H1 (cell line): ENCODE data around the gene MTF1. TPM values are rescaled to one million over a fixed set of nuclear protein-coding genes. Genes with fewer than 3 reads are reported as not detected.

Experiments used
- CTCF ChIA-PET: fragments of 300-600 bp; sonication (Branson Sonifier 250); formaldehyde crosslinking; loops from one replicate; lab custom pipeline; 2021; ENCODE audit not compliant: partially characterized antibody; lab: Charles Lee
- POLR2A ChIA-PET: fragments of 300-600 bp; sonication (Branson Sonifier 250); formaldehyde crosslinking; loops from one replicate; lab custom pipeline; 2021; ENCODE audit warnings: inconsistent platforms; ENCODE audit not compliant: partially characterized antibody; lab: Charles Lee
- DNase-seq, 2 experiments: peaks; one replicate each; pipeline versions ENCODE4 v3.0.0 to v3.0.0-alpha.2; 2010 to 2022; ENCODE audit warnings: low spot score in 2 of 2, low read depth in 1 of 2, mixed read lengths in 1 of 2
- FAIRE-seq: peaks from 2 replicates; lab custom pipeline; 2011; peaks lifted over from hg19 to GRCh38; lab: Jason Lieb, UNC
- H2AFZ ChIP-seq: 2 replicates; pipeline ENCODE4 v1.8.1; 2012; ENCODE audit warnings: low read length, inconsistent platforms
- H2AK5ac ChIP-seq: 2 replicates; pipeline ENCODE4 v1.6.1; 2013; ENCODE audit warnings: low read depth, low read length
- H2BK120ac ChIP-seq: replicated peaks from 2 replicates; pipeline ENCODE3; 2013; ENCODE audit warnings: low read depth, low read length, inconsistent platforms
- H2BK12ac ChIP-seq: 2 replicates; pipeline ENCODE4 v1.6.1; 2013; ENCODE audit warnings: low read depth, low read length
- H2BK15ac ChIP-seq: 2 replicates; pipeline ENCODE4 v1.6.1; 2013; ENCODE audit warnings: low read length
- H2BK20ac ChIP-seq: 2 replicates; pipeline ENCODE4 v1.6.1; 2013; ENCODE audit warnings: low read length
- H2BK5ac ChIP-seq: 2 replicates; pipeline ENCODE4 v1.6.1; 2013; ENCODE audit warnings: low read depth, low read length
- H3K14ac ChIP-seq: 2 replicates; pipeline ENCODE4 v1.6.1; 2013; ENCODE audit warnings: inconsistent platforms; ENCODE audit not compliant: insufficient read length
- H3K18ac ChIP-seq: 2 replicates; pipeline ENCODE4 v1.6.1; 2013; ENCODE audit warnings: low read length; ENCODE audit errors: extremely low read depth
- H3K23ac ChIP-seq: 2 replicates; pipeline ENCODE4 v1.6.1; 2013; ENCODE audit warnings: inconsistent platforms; ENCODE audit not compliant: insufficient read length
- H3K23me2 ChIP-seq: 2 replicates; pipeline ENCODE4 v1.6.1; 2013; ENCODE audit warnings: low read depth, low read length
- H3K27ac ChIP-seq: 2 replicates; pipeline ENCODE4 v1.6.1; 2011; ENCODE audit warnings: low read depth, low read length, inconsistent platforms
- H3K27me3 ChIP-seq, 4 experiments: replicated peaks in 1 of 4; 1 replicate in 1 of 4; 2 replicates in 3 of 4; pipeline versions ENCODE4 v1.6.1 to v1.8.1; 2011 to 2013; ENCODE audit warnings: low read length in 3 of 4, mild to moderate bottlenecking in 3 of 4, inconsistent platforms in 2 of 4, mixed read lengths in 2 of 4, moderate library complexity in 1 of 4; ENCODE audit not compliant: control insufficient read depth in 3 of 4, insufficient read depth in 3 of 4; ENCODE audit errors: extremely low read depth in 1 of 4
- H3K36me3 ChIP-seq, 4 experiments: 2 replicates each; pipeline versions ENCODE4 v1.6.1 to v1.8.1; 2011 to 2013; ENCODE audit warnings: mild to moderate bottlenecking in 4 of 4, low read length in 3 of 4, moderate library complexity in 2 of 4, control low read depth in 1 of 4, inconsistent platforms in 1 of 4; ENCODE audit not compliant: insufficient read depth in 4 of 4, control insufficient read depth in 2 of 4
- H3K4ac ChIP-seq: replicated peaks from 2 replicates; pipeline ENCODE3; 2013; ENCODE audit warnings: low read length, low read depth, mixed read lengths, inconsistent platforms; ENCODE audit not compliant: insufficient read length
- H3K4me1 ChIP-seq, 4 experiments: replicated peaks in 1 of 4; 1 replicate in 1 of 4; 2 replicates in 3 of 4; pipeline versions ENCODE4 v1.6.1 to v1.8.1; 2011 to 2013; ENCODE audit warnings: low read length in 3 of 4, inconsistent platforms in 2 of 4, mixed read lengths in 1 of 4; ENCODE audit not compliant: insufficient read depth in 4 of 4, control insufficient read depth in 3 of 4
- H3K4me2 ChIP-seq, 2 experiments: 2 replicates each; pipeline versions ENCODE4 v1.6.1 to v1.8.1; 2011 to 2013; ENCODE audit warnings: low read depth in 2 of 2, low read length in 2 of 2, control low read depth in 1 of 2, inconsistent platforms in 1 of 2, mild to moderate bottlenecking in 1 of 2; ENCODE audit not compliant: insufficient read depth in 1 of 2
- H3K4me3 ChIP-seq, 4 experiments: fragments of 200-600, 300-600 bp in 1 of 4; sonication (generic), shearing (Covaris generic), sonication (Bioruptor Twin) in 1 of 4; 2 replicates each; pipeline versions ENCODE4 v1.5.1 to v1.8.1; 2011 to 2016; ENCODE audit warnings: low read length in 4 of 4, low read depth in 3 of 4, control low read depth in 2 of 4, inconsistent platforms in 2 of 4, mild to moderate bottlenecking in 2 of 4, mixed read lengths in 1 of 4, moderate library complexity in 1 of 4; ENCODE audit not compliant: insufficient read depth in 2 of 4; ENCODE audit errors: extremely low read depth in 1 of 4
- H3K56ac ChIP-seq: replicated peaks from 2 replicates; pipeline ENCODE3; 2013; ENCODE audit warnings: low read depth, mild to moderate bottlenecking, mixed read lengths, low read length, inconsistent platforms; ENCODE audit not compliant: insufficient read length
- H3K79me1 ChIP-seq: 2 replicates; pipeline ENCODE4 v1.6.1; 2013; ENCODE audit warnings: low read depth, low read length, control low read depth
- H3K79me2 ChIP-seq, 2 experiments: 2 replicates each; pipeline versions ENCODE4 v1.6.1 to v1.8.1; 2012 to 2013; ENCODE audit warnings: low read length in 2 of 2, mild to moderate bottlenecking in 2 of 2, inconsistent platforms in 1 of 2; ENCODE audit not compliant: insufficient read depth in 2 of 2, control insufficient read depth in 1 of 2
- H3K9ac ChIP-seq, 4 experiments: replicated peaks in 1 of 4; 1 replicate in 1 of 4; 2 replicates in 3 of 4; pipeline versions ENCODE4 v1.6.1 to v1.8.1; 2011 to 2013; ENCODE audit warnings: low read depth in 3 of 4, low read length in 3 of 4, control low read depth in 2 of 4, mild to moderate bottlenecking in 2 of 4, moderate library complexity in 2 of 4, inconsistent platforms in 1 of 4; ENCODE audit errors: extremely low read depth in 1 of 4
- H3K9me3 ChIP-seq, 2 experiments: 2 replicates each; pipeline versions ENCODE4 v1.6.1 to v1.8.1; 2012 to 2013; ENCODE audit warnings: mild to moderate bottlenecking in 2 of 2, moderate library complexity in 2 of 2, control low read depth in 1 of 2, inconsistent platforms in 1 of 2, low read depth in 1 of 2, low read length in 1 of 2, mixed read lengths in 1 of 2; ENCODE audit not compliant: insufficient read depth in 2 of 2
- H4K20me1 ChIP-seq, 2 experiments: replicated peaks in 1 of 2; 2 replicates each; pipeline versions ENCODE3 to v1.8.1; 2011 to 2013; ENCODE audit warnings: inconsistent platforms in 2 of 2, low read length in 2 of 2, mild to moderate bottlenecking in 1 of 2; ENCODE audit not compliant: insufficient read depth in 2 of 2, control insufficient read depth in 1 of 2
- H4K5ac ChIP-seq: 2 replicates; pipeline ENCODE4 v1.6.1; 2013; ENCODE audit warnings: low read length, low read depth, mixed read lengths, inconsistent platforms; ENCODE audit not compliant: insufficient read length
- H4K8ac ChIP-seq: 2 replicates; pipeline ENCODE4 v1.8.0; 2013; ENCODE audit warnings: mild to moderate bottlenecking, moderate library complexity, low read length, inconsistent platforms; ENCODE audit not compliant: insufficient read depth; ENCODE audit errors: extremely low read depth
- H4K91ac ChIP-seq: replicated peaks from 2 replicates; pipeline ENCODE3; 2013; ENCODE audit warnings: low read length, mixed read lengths, inconsistent platforms; ENCODE audit not compliant: insufficient read length
- BCL11A ChIP-seq, 2 experiments: IDR thresholded peaks; one replicate each; pipeline ENCODE4 v1.6.1; 2011; ENCODE audit warnings: low read depth in 2 of 2, low read length in 2 of 2, mild to moderate bottlenecking in 2 of 2
- EGR1 ChIP-seq: IDR thresholded peaks from 2 replicates; pipeline ENCODE4 v1.6.1; 2011; ENCODE audit warnings: low read depth, low read length, borderline replicate concordance
- RAD21 ChIP-seq, 2 experiments: IDR thresholded peaks in 1 of 2; conservative IDR thresholded peaks in 1 of 2; 2 replicates each; pipeline ENCODE4 v1.6.1; 2011; ENCODE audit warnings: low read depth in 2 of 2, low read length in 2 of 2, improper control_type of control experiment in 1 of 2, inconsistent platforms in 1 of 2, mild to moderate bottlenecking in 1 of 2, moderate library complexity in 1 of 2
- SP1 ChIP-seq: IDR thresholded peaks from 2 replicates; pipeline ENCODE4 v1.6.1; 2011; ENCODE audit warnings: low read depth, low read length
- TCF12 ChIP-seq: IDR thresholded peaks from 2 replicates; pipeline ENCODE4 v1.6.1; 2011; ENCODE audit warnings: low read depth, mild to moderate bottlenecking, low read length
- WGBS, 2 experiments: shearing (Covaris generic) in 1 of 2; methylation state at CpG; one replicate each; pipeline versions ENCODE4 v1.1.6 to v1.1.7; 2013 to 2015; ENCODE audit warnings: low lambda C conversion rate in 2 of 2, mixed read lengths in 2 of 2, inconsistent platforms in 1 of 2, low coverage in 1 of 2, missing lambda C conversion rate in 1 of 2; ENCODE audit not compliant: insufficient replicate concordance in 2 of 2, insufficient coverage in 1 of 2, insufficient read length in 1 of 2; ENCODE audit errors: extremely low coverage in 1 of 2, missing lambda C conversion rate in 1 of 2; 5-methylcytosine and 5-hydroxymethylcytosine counted together
- polyA plus RNA-seq, 7 experiments: library from polyadenylated mRNA; depleted of rRNA in 3 of 7; stranded (reverse) in 5 of 7; unstranded in 2 of 7; fragments of >200 nt in 5 of 7; fragments of 200-250 nt in 2 of 7; gene quantifications; 1 replicate in 5 of 7; 2 replicates in 1 of 7; 4 replicates in 1 of 7; pipeline versions ENCODE4 v1.2.1 to v1.2.3, GENCODE V29; 2011 to 2013; ENCODE audit warnings: missing spikeins in 2 of 7, mixed read lengths in 2 of 7
- total RNA-seq: library from RNA; stranded (reverse); fragmentation: NEBNext Ultra II Directional; extraction: Animal tissue kit (Norgen Biotek cat#: 25700); gene quantifications from 2 replicates; pipeline ENCODE4 v1.2.1, GENCODE V29; 2021

Gene MTF1
- total and polyA plus RNA-seq, 2 of the 8 experiments (the other 6 are each of a cell fraction or from before 2014, with no cell fraction given), result 4.0 to 15.5 TPM

- no peak overlapping the region for H2BK20ac ChIP-seq
- H2BK5ac ChIP-seq, result no peak overlapping the region
- H3K4me2 ChIP-seq, result peak overlapping the region; percentile 80 to 87
- H3K56ac ChIP-seq, result no peak overlapping the region
- no peak for FAIRE-seq
- no peak overlapping the region for H2BK15ac ChIP-seq
- no peak overlapping the region for H4K8ac ChIP-seq
- H3K4ac ChIP-seq, result no peak overlapping the region
- no peaks in the 10 kb centered on the region for H3K36me3 ChIP-seq
- H3K23me2 ChIP-seq, result peaks cover 15% of the 10 kb centered on the region; the same call in 1 of the 2 replicates
- H3K79me2 ChIP-seq, result no peaks in the 10 kb centered on the region
- H3K9ac ChIP-seq, result no peak overlapping the region
- ChIA-PET POLR2A (interaction anchor here (0.7 to 4.5 kb wide), 4 partner anchors 31 to 74 kb away, joined by 3 to 23 read pairs (median 4); partner anchors contain the start of genes C1orf122 and YRDC), CTCF (interaction anchor here (0.6 to 2.9 kb wide), 10 partner anchors 9 to 316 kb away, joined by 3 to 12 read pairs (median 4); no protein-coding TSS in a partner anchor)
- peaks cover 15 to 74% (median 59%) of the 10 kb centered on the region in 4 experiments for H3K27me3 ChIP-seq
- no peaks in the 10 kb centered on the region for H3K9me3 ChIP-seq
- peaks cover 6 to 13% (median 10%) of the 10 kb centered on the region in 4 experiments; a peak in 6 of 7 replicates for H3K4me1 ChIP-seq
- no peak overlapping the region for H3K23ac ChIP-seq
- peak in 1 of 2 experiments; percentile 94 for DNase-seq
- no peak overlapping the region for H2AK5ac ChIP-seq
- H4K5ac ChIP-seq, result no peak overlapping the region
- no peaks in the 10 kb centered on the region for H3K79me1 ChIP-seq
- no peak overlapping the region for H2BK12ac ChIP-seq
- WGBS, 2 experiments, result 10% methylated on average over 28 of the region's 29 CpGs; no CpG with 5 or more reads in 1 of the 2 experiments
- no peak overlapping the region for H2BK120ac ChIP-seq
- no peak overlapping the region for H3K14ac ChIP-seq
- no peak overlapping the region for H3K18ac ChIP-seq
- no peak overlapping the region for H2AFZ ChIP-seq
- H3K27ac ChIP-seq, result no peak overlapping the region
- H4K91ac ChIP-seq, result no peak overlapping the region
- H4K20me1 ChIP-seq, result peaks cover 0 to 13% of the 10 kb centered on the region in 2 experiments
- peak overlapping the region in 3 of 4 experiments; percentile 42 to 57 (median 47); a peak in 6 of 8 replicates for H3K4me3 ChIP-seq
- peak; percentile 7; the same call in 1 of the 2 replicates for TF ChIP-seq EGR1
- TF ChIP-seq RAD21 (IDR thresholded peaks at IDR 0.05 in 1 of 2, conservative IDR thresholded peaks at IDR 0.05 in 1 of 2; ENCODE audit: low read depth in 2 of 2, low read length in 2 of 2), result 0 out of 4 replicates have a peak, but pooled peaks of 1 of the 2 experiments have one; percentile 9
- TF ChIP-seq TCF12, result 0 out of 2 replicates have a peak, but pooled peaks have one; percentile 44
- TF ChIP-seq SP1, result peak; percentile 25; the same call in 1 of the 2 replicates
- TF ChIP-seq BCL11A (IDR thresholded peaks at IDR 0.05; ENCODE audit: low read depth in 2 of 2, low read length in 2 of 2), result no peak
Measured at GRCh38 chr1:37764414-37764825, 95.0 kb downstream of the MTF1 start.
